ENCODE data around the gene HMCN1. TPM values are rescaled to one million over a fixed set of nuclear protein-coding genes. Genes with fewer than 3 reads are reported as not detected.

HMCN1 gene
- total and polyA plus RNA-seq, 4 donors: 3.2 to 149 (median 15.4) TPM

GRCh38 chr1:185731446-185731845 is 2.7 kb upstream of the HMCN1 start:
- 66 to 80% methylated on average over 1 of the region's 1 CpG for WGBS, 2 donors
- no peak overlapping the region for H3K9ac ChIP-seq (ENCODE audit: insufficient read depth in 1 of 2, low read length in 2 of 2)
- H3K27me3 ChIP-seq (ENCODE audit: control insufficient read depth in 3 of 3, insufficient read depth in 3 of 3, low read length in 2 of 3): no peaks in the 10 kb centered on the region
- no peak overlapping the region for H3K4me3 ChIP-seq
- no peak for TF ChIP-seq CTCF (IDR thresholded peaks at IDR 0.05; ENCODE audit: control extremely low read depth, extremely low read depth)
- no peaks in the 10 kb centered on the region for H3K36me3 ChIP-seq (ENCODE audit: control insufficient read depth in 4 of 4, insufficient read depth in 4 of 4, low read length in 4 of 4)
- H3K4me1 ChIP-seq (ENCODE audit: control insufficient read depth in 5 of 5, insufficient read depth in 5 of 5, low read length in 5 of 5): peaks cover 0 to 12% (median 0%) of the 10 kb centered on the region in 5 donors
- DNase-seq (no peak), ATAC-seq (ENCODE audit: insufficient read depth, low FRiP score) (no peak)
- H3K27ac ChIP-seq (ENCODE audit: low read depth in 1 of 2, low read length in 1 of 2): no peak overlapping the region
- no peaks in the 10 kb centered on the region for H3K9me3 ChIP-seq (ENCODE audit: control insufficient read depth in 4 of 4, insufficient read depth in 3 of 4, low read length in 3 of 4)

- WGBS, 2 donors: 67 to 73% methylated on average over 5 of the region's 5 CpGs
- Histone ChIP-seq H3K9ac (ENCODE audit: insufficient read depth in 1 of 2, low read length in 2 of 2) (no peak overlapping the region), H3K9me3 (ENCODE audit: control insufficient read depth in 4 of 4, insufficient read depth in 3 of 4, low read length in 3 of 4) (no peaks in the 10 kb centered on the region), H3K4me3 (no peak overlapping the region), H3K27me3 (ENCODE audit: control insufficient read depth in 3 of 3, insufficient read depth in 3 of 3, low read length in 2 of 3) (no peaks in the 10 kb centered on the region), H3K36me3 (ENCODE audit: control insufficient read depth in 4 of 4, insufficient read depth in 4 of 4, low read length in 4 of 4) (no peaks in the 10 kb centered on the region), H3K27ac (ENCODE audit: low read depth in 1 of 2, low read length in 1 of 2) (no peak overlapping the region), H3K4me1 (ENCODE audit: control insufficient read depth in 5 of 5, insufficient read depth in 5 of 5, low read length in 5 of 5) (peaks cover 0 to 12% (median 0%) of the 10 kb centered on the region in 5 donors)
- ATAC-seq (ENCODE audit: insufficient read depth, low FRiP score) (no peak), DNase-seq (peak in 1 of 3 donors; percentile 7)
- TF ChIP-seq CTCF (IDR thresholded peaks at IDR 0.05; ENCODE audit: control extremely low read depth, extremely low read depth): no peak
Observed at GRCh38 chr1:185732951-185733350, 1.2 kb upstream of the HMCN1 start.

- 34 to 36% methylated on average over 10 of the region's 10 CpGs for WGBS, 2 donors
- ATAC-seq (ENCODE audit: insufficient read depth, low FRiP score) (no peak), DNase-seq (peak; percentile 51 to 84 (median 82))
- H3K9ac ChIP-seq (ENCODE audit: insufficient read depth in 1 of 2, low read length in 2 of 2): peak overlapping the region; percentile 79 to 93
- no peaks in the 10 kb centered on the region for H3K27me3 ChIP-seq (ENCODE audit: control insufficient read depth in 3 of 3, insufficient read depth in 3 of 3, low read length in 2 of 3)
- H3K9me3 ChIP-seq (ENCODE audit: control insufficient read depth in 4 of 4, insufficient read depth in 3 of 4, low read length in 3 of 4): no peaks in the 10 kb centered on the region
- no peaks in the 10 kb centered on the region for H3K36me3 ChIP-seq (ENCODE audit: control insufficient read depth in 4 of 4, insufficient read depth in 4 of 4, low read length in 4 of 4)
- H3K27ac ChIP-seq (ENCODE audit: low read depth in 1 of 2, low read length in 1 of 2): peak overlapping the region; percentile 50 to 76
- H3K4me3 ChIP-seq: peak overlapping the region; percentile 9
- TF ChIP-seq CTCF (IDR thresholded peaks at IDR 0.05; ENCODE audit: control extremely low read depth, extremely low read depth): no peak
- peaks cover 0 to 12% (median 0%) of the 10 kb centered on the region in 5 donors for H3K4me1 ChIP-seq (ENCODE audit: control insufficient read depth in 5 of 5, insufficient read depth in 5 of 5, low read length in 5 of 5)
Observed at GRCh38 chr1:185734929-185735700, 924 bp downstream of the HMCN1 start.

Data from lung (tissue), 12 donors.